OCI-LY7 (cell line): ENCODE measurements around the gene PTPRT. TPM values are rescaled to one million over a fixed set of nuclear protein-coding genes. Genes with fewer than 3 reads are reported as not detected.

ENCODE experiments used
- BruUV-seq: library from RNA; stranded (reverse); fragments of 400-500 nt; replicated peaks from 2 replicates; lab custom pipeline; 2021; lab: Mats Ljungman, UMichigan
- CTCF ChIA-PET: fragments of 300-600 bp; sonication (Branson Sonifier 250); formaldehyde crosslinking; loops from one replicate; lab custom pipeline; 2022; ENCODE audit warnings: antibody characterized with exemption; ENCODE audit not compliant: unreplicated experiment; lab: Charles Lee
- POLR2A ChIA-PET: fragments of 300-600 bp; sonication (Branson Sonifier 250); formaldehyde crosslinking; loops from one replicate; lab custom pipeline; 2022; ENCODE audit warnings: antibody characterized with exemption; lab: Charles Lee
- DNase-seq: peaks from one replicate; pipeline ENCODE4 v3.0.0-alpha.2; 2015; ENCODE audit warnings: low spot score
- H2AFZ ChIP-seq: fragments of 200-600 bp; sonication (generic), shearing (Covaris generic); 2 replicates; pipeline ENCODE4 v1.6.1; 2014; ENCODE audit warnings: mild to moderate bottlenecking, antibody characterized with exemption, low read length, moderate library complexity
- H3K27ac ChIP-seq: fragments of 200-600 bp; sonication (generic); 2 replicates; pipeline ENCODE4 v1.5.1; 2014; ENCODE audit warnings: mixed run types, low read depth, mild to moderate bottlenecking, moderate library complexity, low read length, inconsistent platforms; ENCODE audit not compliant: poor library complexity, severe bottlenecking
- H3K36me3 ChIP-seq: fragments of 200-600 bp; sonication (generic); 2 replicates; pipeline ENCODE4 v1.6.1; 2014; ENCODE audit warnings: mild to moderate bottlenecking, antibody characterized with exemption, low read length, moderate library complexity, mixed read lengths; ENCODE audit not compliant: insufficient read depth
- H3K4me1 ChIP-seq: fragments of 200-600 bp; sonication (generic); 2 replicates; pipeline ENCODE4 v1.5.1; 2014; ENCODE audit warnings: mild to moderate bottlenecking, low read length; ENCODE audit not compliant: insufficient read depth, poor library complexity, severe bottlenecking
- H3K4me2 ChIP-seq: fragments of 200-600 bp; sonication (generic); 2 replicates; pipeline ENCODE4 v1.6.1; 2014; ENCODE audit warnings: mild to moderate bottlenecking, low read length
- H3K4me3 ChIP-seq: fragments of 200-600 bp; sonication (generic); 2 replicates; pipeline ENCODE4 v1.5.1; 2014; ENCODE audit warnings: mild to moderate bottlenecking, low read depth, low read length; ENCODE audit not compliant: poor library complexity, severe bottlenecking
- H3K79me2 ChIP-seq: fragments of 200-600 bp; sonication (generic); 2 replicates; pipeline ENCODE4 v1.6.1; 2016; ENCODE audit warnings: low read depth, mild to moderate bottlenecking, low read length, moderate library complexity, mixed read lengths; ENCODE audit not compliant: insufficient read depth
- H3K9me2 ChIP-seq: fragments of 200-600 bp; sonication (generic); 2 replicates; pipeline ENCODE4 v1.6.1; 2016; ENCODE audit warnings: mild to moderate bottlenecking, low read length, mixed read lengths; ENCODE audit not compliant: insufficient read depth
- H3K9me3 ChIP-seq: fragments of 200-600 bp; sonication (generic); 2 replicates; pipeline ENCODE4 v1.6.1; 2014; ENCODE audit warnings: mild to moderate bottlenecking, mixed run types, low read length, mixed read lengths
- H4K20me1 ChIP-seq: fragments of 200-600 bp; sonication (generic); 2 replicates; pipeline ENCODE4 v1.6.1; 2014; ENCODE audit warnings: mild to moderate bottlenecking, antibody characterized with exemption, low read length, moderate library complexity, mixed read lengths; ENCODE audit not compliant: insufficient read depth
- CTCF ChIP-seq: fragments of 200-600 bp; sonication (generic); conservative IDR thresholded peaks from 2 replicates; pipeline ENCODE4 v1.5.1; 2014; ENCODE audit warnings: mild to moderate bottlenecking, antibody characterized with exemption, low read length, moderate library complexity, mixed read lengths
- EZH2phosphoT487 ChIP-seq: fragments of 200-600 bp; sonication (generic); IDR thresholded peaks from 2 replicates; pipeline ENCODE4 v1.6.1; 2018; ENCODE audit warnings: low read depth, borderline replicate concordance, mild to moderate bottlenecking, mixed run types, antibody characterized with exemption, low read length, moderate library complexity, mixed read lengths
- intact Hi-C: fragments of 100-400 bp; cut with micrococcal nuclease; formaldehyde crosslinking; loops from one replicate; pipeline ENCODE4 v1.10.0; 2022; ENCODE audit not compliant: unreplicated experiment
- total RNA-seq, 2 experiments: library from RNA; depleted of rRNA in 1 of 2; stranded (reverse); fragments of >200 nt in 1 of 2; shearing (Covaris generic) in 1 of 2; gene quantifications; 2 replicates each; pipeline ENCODE4 v1.2.3, GENCODE V29; 2014 to 2022

The PTPRT gene
- total RNA-seq, 2 experiments from 2014 or later, result not detected

GRCh38 chr20:43237651-43238168 lies 48.0 kb upstream of the PTPRT start:
- no peaks in the 10 kb centered on the region for H3K9me3 ChIP-seq
- intact Hi-C loops, result no loop called here
- H3K4me3 ChIP-seq, result no peak overlapping the region
- H3K4me1 ChIP-seq, result no peaks in the 10 kb centered on the region
- CTCF ChIA-PET, result no interaction called here
- no peaks in the 10 kb centered on the region for H3K79me2 ChIP-seq
- H3K36me3 ChIP-seq, result no peaks in the 10 kb centered on the region
- TF ChIP-seq EZH2phosphoT487 (no peak), CTCF (no peak)
- no peak overlapping the region for H2AFZ ChIP-seq
- BruUV-seq, result no TSS peak
- POLR2A ChIA-PET, result no interaction called here
- DNase-seq, result no peak
- no peaks in the 10 kb centered on the region for H3K9me2 ChIP-seq
- H4K20me1 ChIP-seq, result no peaks in the 10 kb centered on the region
- H3K27ac ChIP-seq, result no peak overlapping the region
- no peak overlapping the region for H3K4me2 ChIP-seq

- no peak for TF ChIP-seq EZH2phosphoT487
- no peaks in the 10 kb centered on the region for H3K36me3 ChIP-seq
- no peak overlapping the region for H3K4me3 ChIP-seq
- ChIA-PET POLR2A (no interaction called here), CTCF (no interaction called here)
- no peak overlapping the region for H2AFZ ChIP-seq
- intact Hi-C loops, result no loop called here
- no peak for DNase-seq
- BruUV-seq, result no TSS peak
- H3K27ac ChIP-seq, result no peak overlapping the region
- no peaks in the 10 kb centered on the region for H3K79me2 ChIP-seq
- H3K4me1 ChIP-seq, result no peaks in the 10 kb centered on the region
- H4K20me1 ChIP-seq, result no peaks in the 10 kb centered on the region
- no peak overlapping the region for H3K4me2 ChIP-seq
- H3K9me2 ChIP-seq, result no peaks in the 10 kb centered on the region
- no peaks in the 10 kb centered on the region for H3K9me3 ChIP-seq
Measured at GRCh38 chr20:43235998-43236397, 46.3 kb upstream of the PTPRT start.

GRCh38 chr20:43231829-43232228 lies 42.1 kb upstream of the PTPRT start:
- Histone ChIP-seq H3K36me3 (no peaks in the 10 kb centered on the region), H3K4me3 (no peak overlapping the region), H3K79me2 (no peaks in the 10 kb centered on the region), H3K27ac (no peak overlapping the region), H3K4me1 (no peaks in the 10 kb centered on the region), H3K4me2 (no peak overlapping the region), H3K9me2 (no peaks in the 10 kb centered on the region), H3K9me3 (no peaks in the 10 kb centered on the region), H2AFZ (no peak overlapping the region), H4K20me1 (no peaks in the 10 kb centered on the region)
- intact Hi-C loops, result no loop called here
- POLR2A ChIA-PET, result interaction anchor here (0.8 kb wide), 1 partner anchor 13 kb away, joined by 3 read pairs; no protein-coding TSS in a partner anchor
- CTCF ChIA-PET, result no interaction called here
- BruUV-seq, result no TSS peak
- TF ChIP-seq EZH2phosphoT487, result no peak
- no peak for DNase-seq
